Astrocyte of the cerebellum (primary cell): Measurements from ENCODE around the gene CCKAR.

Experiments
- DNase-seq: peaks from one replicate; pipeline ENCODE4 v3.0.0-alpha.2; 2011; ENCODE audit warnings: low read depth
- H3K4me3 ChIP-seq: 2 replicates; pipeline ENCODE4 v1.5.1; 2011; ENCODE audit warnings: mild to moderate bottlenecking, low read depth, low read length, moderate library complexity
- CTCF ChIP-seq: IDR thresholded peaks from 2 replicates; pipeline ENCODE4 v1.5.1; 2012; ENCODE audit warnings: low read length, low read depth, moderate library complexity, mild to moderate bottlenecking; ENCODE audit errors: missing control alignments
- in situ Hi-C: cut with HindIII; loops from 2 replicates; pipeline ENCODE4 v1.10.0; 2017; ENCODE audit warnings: low sequenced_read_pairs

CCKAR gene

GRCh38 chr4:26525136-26525770, 35.0 kb upstream of the CCKAR start:
- H3K4me3 ChIP-seq, result no peak overlapping the region
- no peak for DNase-seq
- no peak for TF ChIP-seq CTCF
- in situ Hi-C loops, result no loop called here

GRCh38 chr4:26524011-26524410, 33.7 kb upstream of the CCKAR start:
- DNase-seq, result no peak
- in situ Hi-C loops, result no loop called here
- no peak for TF ChIP-seq CTCF
- H3K4me3 ChIP-seq, result no peak overlapping the region

- no peak for TF ChIP-seq CTCF
- peak; percentile 48 for DNase-seq
- H3K4me3 ChIP-seq, result no peak overlapping the region
- in situ Hi-C loops, result no loop called here
These were observed 32.2 kb upstream of the CCKAR start for GRCh38 chr4:26522478-26522877.

GRCh38 chr4:26520728-26521450, 30.6 kb upstream of the CCKAR start:
- TF ChIP-seq CTCF, result no peak
- DNase-seq, result no peak
- no peak overlapping the region for H3K4me3 ChIP-seq
- in situ Hi-C loops, result no loop called here

- DNase-seq, result no peak
- in situ Hi-C loops, result no loop called here
- no peak overlapping the region for H3K4me3 ChIP-seq
- TF ChIP-seq CTCF, result no peak
These were observed 25.7 kb upstream of the CCKAR start for GRCh38 chr4:26515936-26516335.

- no peak for TF ChIP-seq CTCF
- H3K4me3 ChIP-seq, result no peak overlapping the region
- DNase-seq, result no peak
- in situ Hi-C loops, result no loop called here
These were observed 20.2 kb upstream of the CCKAR start for GRCh38 chr4:26510334-26510964.
